GM12801 (cell line): Measurements from ENCODE around the gene TAPBP.

Experiments used
- CTCF ChIP-seq: IDR thresholded peaks from one replicate; pipeline ENCODE4 v1.5.1; 2011; ENCODE audit warnings: control low read depth; ENCODE audit not compliant: insufficient read length; ENCODE audit errors: extremely low read depth

TAPBP gene

GRCh38 chr6:33296797-33297405, 17.0 kb downstream of the TAPBP start:
- no peak for TF ChIP-seq CTCF

GRCh38 chr6:33295621-33296369, 18.1 kb downstream of the TAPBP start:
- TF ChIP-seq CTCF, result no peak

- TF ChIP-seq CTCF, result no peak
These were observed 19.6 kb downstream of the TAPBP start for GRCh38 chr6:33294086-33294823.

GRCh38 chr6:33292996-33293682, 20.7 kb downstream of the TAPBP start:
- no peak for TF ChIP-seq CTCF

GRCh38 chr6:33290459-33290858, 23.4 kb downstream of the TAPBP start:
- no peak for TF ChIP-seq CTCF

- TF ChIP-seq CTCF, result no peak
These were observed 24.0 kb downstream of the TAPBP start for GRCh38 chr6:33289784-33290315.
